Measurements from ENCODE around the gene VAPB.

VAPB gene

DNA sequence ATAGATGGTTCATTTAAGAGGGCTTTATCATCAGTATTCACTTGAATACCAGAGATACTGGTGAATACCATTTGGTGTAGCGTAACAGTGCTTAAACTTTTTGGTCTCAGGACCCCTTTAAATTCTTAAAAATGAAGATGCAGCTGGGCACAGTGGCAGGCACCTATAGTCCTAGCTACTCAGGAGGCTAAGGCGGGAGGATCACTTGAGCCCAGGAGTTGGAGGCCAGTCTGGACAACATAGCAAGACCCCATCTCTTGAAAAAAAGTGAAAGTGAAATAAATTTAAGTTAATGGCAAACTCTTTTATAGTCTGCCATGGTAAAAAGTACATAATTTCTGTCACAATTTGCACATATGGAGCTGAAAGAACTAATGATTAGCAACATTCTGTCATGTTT, 39.3 kb downstream of the VAPB start:
- no peak for DNase-seq (ENCODE audit: extremely low spot score)
- TF ChIP-seq, protein P1, sequence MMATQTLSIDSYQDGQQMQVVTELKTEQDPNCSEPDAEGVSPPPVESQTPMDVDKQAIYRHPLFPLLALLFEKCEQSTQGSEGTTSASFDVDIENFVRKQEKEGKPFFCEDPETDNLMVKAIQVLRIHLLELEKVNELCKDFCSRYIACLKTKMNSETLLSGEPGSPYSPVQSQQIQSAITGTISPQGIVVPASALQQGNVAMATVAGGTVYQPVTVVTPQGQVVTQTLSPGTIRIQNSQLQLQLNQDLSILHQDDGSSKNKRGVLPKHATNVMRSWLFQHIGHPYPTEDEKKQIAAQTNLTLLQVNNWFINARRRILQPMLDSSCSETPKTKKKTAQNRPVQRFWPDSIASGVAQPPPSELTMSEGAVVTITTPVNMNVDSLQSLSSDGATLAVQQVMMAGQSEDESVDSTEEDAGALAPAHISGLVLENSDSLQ (IDR thresholded peaks at IDR 0.05), result no peak
- POLR2A ChIA-PET, result no interaction called here
- CTCF ChIA-PET, result no interaction called here

DNA sequence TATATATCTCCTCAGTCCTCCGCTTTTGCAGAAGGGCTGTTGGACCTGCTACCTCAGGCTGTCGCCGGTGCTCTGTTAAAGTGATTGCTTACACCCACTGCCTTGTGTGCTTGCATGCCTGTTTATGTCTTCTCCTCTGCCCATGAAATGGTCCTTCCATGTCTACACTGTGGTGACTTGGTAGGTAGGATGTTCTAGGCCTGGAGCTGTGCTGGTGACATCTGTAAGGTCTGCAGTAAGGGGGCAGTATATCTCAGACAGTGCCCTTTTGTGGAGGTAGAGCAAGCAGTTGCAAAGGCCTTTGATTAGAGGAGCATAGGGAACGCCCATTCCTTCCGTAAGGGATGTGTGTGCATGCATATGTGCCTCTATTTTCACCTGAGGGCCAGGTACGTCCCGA, 40.3 kb downstream of the VAPB start:
- TF ChIP-seq TARDBP (IDR thresholded peaks at IDR 0.05) (no peak), ELF4 (IDR thresholded peaks at IDR 0.05) (no peak), ZNF384 (IDR thresholded peaks at IDR 0.05) (no peak), FOXK2 (IDR thresholded peaks at IDR 0.05) (no peak), BHLHE40 (IDR thresholded peaks at IDR 0.05; ENCODE audit: borderline replicate concordance) (no peak), ARNT (IDR thresholded peaks at IDR 0.05) (no peak), SUZ12 (IDR thresholded peaks at IDR 0.05) (no peak), LEF1 (IDR thresholded peaks at IDR 0.05; ENCODE audit: borderline replicate concordance) (no peak), HDGF (IDR thresholded peaks at IDR 0.05; ENCODE audit: borderline replicate concordance) (no peak), NFRKB (IDR thresholded peaks at IDR 0.05) (no peak)
- TF ChIP-seq, protein P1 (IDR thresholded peaks at IDR 0.05), result no peak
- DNase-seq (ENCODE audit: extremely low spot score), result no peak
- POLR2A ChIA-PET, result no interaction called here
- CTCF ChIA-PET, result no interaction called here

DNA sequence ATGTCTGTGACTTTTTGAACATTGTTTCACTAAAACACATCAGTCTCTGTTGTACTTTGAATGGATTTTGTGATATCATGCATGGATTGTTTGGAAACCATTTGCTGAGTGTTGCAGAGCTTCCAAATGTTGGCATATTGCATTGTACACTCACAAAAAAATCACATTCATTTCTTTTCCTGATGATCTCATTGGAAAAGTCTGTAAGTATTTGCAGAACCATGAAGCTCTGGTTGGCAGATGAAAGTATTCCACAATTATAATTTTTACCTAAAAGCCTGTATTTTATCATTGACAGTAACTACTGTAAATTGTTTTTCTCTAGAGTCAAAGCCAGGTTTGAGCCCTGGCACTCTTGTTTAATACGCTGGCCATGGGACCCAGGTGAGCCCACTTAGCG, 42.1 kb downstream of the VAPB start:
- POLR2A ChIA-PET, result no interaction called here

DNA sequence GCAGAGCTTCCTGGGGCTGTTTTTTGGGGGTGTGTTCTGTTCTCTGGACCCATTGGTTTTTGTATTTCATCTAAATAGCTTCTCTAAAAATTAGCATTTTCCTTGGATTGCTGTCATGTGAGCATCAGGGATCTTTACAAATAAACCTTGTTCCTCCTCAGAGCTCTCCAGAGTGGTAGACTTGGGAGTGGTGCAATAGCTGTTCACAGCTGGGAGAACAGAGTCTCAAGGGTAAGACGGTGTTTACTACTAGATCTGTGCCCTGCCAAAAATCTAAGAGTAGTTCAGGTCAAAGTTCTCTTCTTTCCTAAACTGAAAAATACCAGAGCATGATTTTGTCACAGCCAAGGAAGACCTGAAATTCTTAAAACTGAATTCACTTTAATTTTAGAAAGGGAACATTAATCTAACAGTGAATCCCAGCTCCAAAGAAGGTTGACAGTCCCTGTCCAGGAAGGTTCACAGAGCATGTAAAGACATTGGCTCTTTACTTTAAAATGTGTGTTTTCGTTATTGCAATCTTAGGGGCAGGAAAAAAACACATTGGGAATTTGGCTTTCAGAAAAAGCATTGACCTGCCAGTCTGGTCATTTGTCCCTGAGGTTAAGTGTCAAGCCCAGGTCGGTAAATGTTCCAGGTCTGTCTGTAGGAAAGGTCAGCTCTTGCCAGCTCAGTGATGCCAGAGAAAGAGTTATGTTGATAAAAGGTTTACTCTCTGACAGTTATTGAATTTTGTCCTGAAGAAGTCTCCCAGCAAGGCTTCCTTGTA, 43.3 kb downstream of the VAPB start:
- POLR2A ChIA-PET, result interaction anchor here (1.0 to 1.2 kb wide), 2 partner anchors 10 to 43 kb away, joined by 3 read pairs; partner anchors contain the start of gene VAPB
- DNase-seq (ENCODE audit: extremely low spot score), result no peak
- CTCF ChIA-PET, result interaction anchor here (0.9 kb wide), 1 partner anchor 9 kb away, joined by 3 read pairs; no protein-coding TSS in a partner anchor
- TF ChIP-seq TARDBP (IDR thresholded peaks at IDR 0.05), result no peak
- no peak for TF ChIP-seq SP1 (IDR thresholded peaks at IDR 0.05)
- no peak for TF ChIP-seq BHLHE40 (IDR thresholded peaks at IDR 0.05; ENCODE audit: borderline replicate concordance)
- no peak for TF ChIP-seq FOXK2 (IDR thresholded peaks at IDR 0.05)
- no peak for TF ChIP-seq CTBP1 (IDR thresholded peaks at IDR 0.05; ENCODE audit: borderline replicate concordance)
- TF ChIP-seq FOXA1 (IDR thresholded peaks at IDR 0.05), result no peak
- TF ChIP-seq FOXM1 (IDR thresholded peaks at IDR 0.05; ENCODE audit: borderline replicate concordance), result no peak
- TF ChIP-seq ARNT (IDR thresholded peaks at IDR 0.05), result no peak
- TF ChIP-seq, protein P1 (IDR thresholded peaks at IDR 0.05), result no peak
- no peak for TF ChIP-seq SUZ12 (IDR thresholded peaks at IDR 0.05)
- TF ChIP-seq ELF4 (IDR thresholded peaks at IDR 0.05), result no peak

More for the DNA sequence above, 42.1 kb downstream of the VAPB start:
- no peak for DNase-seq (ENCODE audit: extremely low spot score)
- CTCF ChIA-PET, result interaction anchor here (0.8 kb wide), 1 partner anchor 166 kb away, joined by 4 read pairs; no protein-coding TSS in a partner anchor
- TF ChIP-seq HDGF (IDR thresholded peaks at IDR 0.05; ENCODE audit: borderline replicate concordance) (no peak), ARNT (IDR thresholded peaks at IDR 0.05) (no peak), LEF1 (IDR thresholded peaks at IDR 0.05; ENCODE audit: borderline replicate concordance) (no peak), NFRKB (IDR thresholded peaks at IDR 0.05) (no peak), TARDBP (IDR thresholded peaks at IDR 0.05) (no peak), SP1 (IDR thresholded peaks at IDR 0.05) (no peak), L3MBTL2 (conservative IDR thresholded peaks at IDR 0.05) (no peak), FOXK2 (IDR thresholded peaks at IDR 0.05) (no peak), FOXM1 (IDR thresholded peaks at IDR 0.05; ENCODE audit: borderline replicate concordance) (no peak), CTBP1 (IDR thresholded peaks at IDR 0.05; ENCODE audit: borderline replicate concordance) (no peak)

DNA sequence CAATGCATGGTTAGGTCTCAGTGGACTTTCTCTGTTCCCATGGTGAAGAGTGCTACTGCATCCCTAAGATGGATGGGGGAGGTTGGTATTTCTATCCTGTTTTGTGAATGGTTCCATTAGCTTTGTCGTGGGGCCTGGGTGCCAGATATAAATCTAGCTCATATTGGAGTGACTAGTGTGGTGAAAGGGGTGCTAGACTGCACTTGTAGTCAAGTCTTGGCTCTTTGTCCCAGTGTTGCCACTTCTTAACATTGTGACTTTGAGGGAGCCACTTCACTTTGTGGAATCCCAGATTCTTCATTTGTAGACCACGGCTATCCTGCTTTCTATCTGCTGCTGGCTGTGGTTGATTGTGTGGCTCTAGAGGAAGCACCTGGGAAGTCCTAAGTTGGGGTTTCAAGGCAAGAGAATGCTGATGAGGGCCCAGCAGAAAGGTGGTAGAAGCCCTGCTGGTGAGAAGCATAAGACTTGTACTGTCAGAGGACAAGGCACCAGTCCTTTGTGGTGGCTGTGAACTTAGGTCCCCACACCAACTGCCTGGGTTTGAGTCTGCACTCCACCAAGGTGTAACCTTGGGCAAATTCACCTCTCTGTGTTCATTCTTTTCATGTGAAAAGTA, 44.1 kb downstream of the VAPB start:
- ChIA-PET POLR2A (interaction anchor here (1.0 to 1.2 kb wide), 2 partner anchors 9 to 44 kb away, joined by 3 read pairs; partner anchors contain the start of gene VAPB), CTCF (no interaction called here)
- TF ChIP-seq FOXM1 (IDR thresholded peaks at IDR 0.05; ENCODE audit: borderline replicate concordance) (no peak), BHLHE40 (IDR thresholded peaks at IDR 0.05; ENCODE audit: borderline replicate concordance) (no peak)
- DNase-seq (ENCODE audit: extremely low spot score), result no peak

DNA sequence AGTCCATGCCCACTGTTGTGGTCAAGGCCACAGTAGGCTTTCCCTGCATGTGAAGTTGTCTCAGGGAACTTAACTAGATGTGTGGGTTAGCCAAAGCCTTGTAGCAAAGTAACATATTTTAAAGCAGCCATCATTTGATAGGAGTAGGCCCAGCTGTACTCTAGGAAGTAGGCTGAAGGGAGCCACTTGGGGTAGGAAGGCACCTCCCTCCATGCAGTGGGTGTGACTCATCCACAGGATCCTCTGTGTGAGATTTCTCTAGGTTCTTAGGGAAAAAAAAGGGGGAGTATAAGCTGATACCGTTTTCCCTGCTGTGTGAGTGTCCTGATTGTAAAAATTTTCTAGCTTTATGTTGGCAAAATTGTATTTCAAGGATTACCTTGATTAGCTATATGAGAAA, 44.7 kb downstream of the VAPB start:
- no peak for DNase-seq (ENCODE audit: extremely low spot score)
- TF ChIP-seq BHLHE40 (IDR thresholded peaks at IDR 0.05; ENCODE audit: borderline replicate concordance) (no peak), FOXM1 (IDR thresholded peaks at IDR 0.05; ENCODE audit: borderline replicate concordance) (no peak), L3MBTL2 (conservative IDR thresholded peaks at IDR 0.05) (no peak), HDGF (IDR thresholded peaks at IDR 0.05; ENCODE audit: borderline replicate concordance) (no peak), FOXA1 (IDR thresholded peaks at IDR 0.05) (no peak), FOXK2 (IDR thresholded peaks at IDR 0.05) (no peak), SUZ12 (IDR thresholded peaks at IDR 0.05) (no peak), CTBP1 (IDR thresholded peaks at IDR 0.05; ENCODE audit: borderline replicate concordance) (no peak), SP1 (IDR thresholded peaks at IDR 0.05) (no peak), NFRKB (IDR thresholded peaks at IDR 0.05) (no peak), ELF4 (IDR thresholded peaks at IDR 0.05) (no peak), TARDBP (IDR thresholded peaks at IDR 0.05) (no peak), ZNF384 (IDR thresholded peaks at IDR 0.05) (no peak), LEF1 (IDR thresholded peaks at IDR 0.05; ENCODE audit: borderline replicate concordance) (no peak), ARNT (IDR thresholded peaks at IDR 0.05) (no peak)
- TF ChIP-seq, protein P1 (IDR thresholded peaks at IDR 0.05), result no peak
- ChIA-PET POLR2A (no interaction called here), CTCF (no interaction called here)
